Brain microvascular endothelial cell (primary cell): ENCODE measurements around the gene DLG2.

ENCODE experiments used
- DNase-seq: peaks from one replicate; pipeline ENCODE4 v3.0.0-alpha.2; 2020
- H3K27ac ChIP-seq: fragments of 250-450 bp; sonication (Bioruptor Pico); 2 replicates; pipeline ENCODE4 v1.5.1; 2020; ENCODE audit warnings: mild to moderate bottlenecking, moderate library complexity
- H3K27me3 ChIP-seq: fragments of 250-450 bp; sonication (Bioruptor Pico); replicated peaks from 2 replicates; pipeline ENCODE4 v1.5.1; 2020; ENCODE audit warnings: mild to moderate bottlenecking
- H3K36me3 ChIP-seq: fragments of 250-450 bp; sonication (Bioruptor Pico); replicated peaks from 2 replicates; pipeline ENCODE4 v1.5.1; 2020; ENCODE audit warnings: mild to moderate bottlenecking
- H3K4me3 ChIP-seq: 2 replicates; pipeline ENCODE4 v1.5.1; 2011; ENCODE audit warnings: low read depth, mild to moderate bottlenecking, control low read depth, low read length, moderate library complexity
- CTCF ChIP-seq: IDR thresholded peaks from 2 replicates; pipeline ENCODE4 v1.5.1; 2011; ENCODE audit warnings: low read depth, mild to moderate bottlenecking, moderate library complexity, low read length, control low read depth, inconsistent platforms; ENCODE audit errors: missing control alignments
- in situ Hi-C: cut with HindIII; loops from 2 replicates; pipeline ENCODE4 v1.10.0; 2017; ENCODE audit warnings: low sequenced_read_pairs, low pct_ligation_motif_present

DLG2 gene

GRCh38 chr11:83945976-83946375, 1681.2 kb downstream of the DLG2 start:
- H3K36me3 ChIP-seq, result no peaks in the 10 kb centered on the region
- H3K4me3 ChIP-seq, result no peak overlapping the region
- in situ Hi-C loops, result no loop called here
- DNase-seq, result no peak
- no peaks in the 10 kb centered on the region for H3K27me3 ChIP-seq
- TF ChIP-seq CTCF, result no peak
- no peak overlapping the region for H3K27ac ChIP-seq

- Histone ChIP-seq H3K27me3 (no peaks in the 10 kb centered on the region), H3K36me3 (no peaks in the 10 kb centered on the region), H3K4me3 (no peak overlapping the region), H3K27ac (no peak overlapping the region)
- no peak for TF ChIP-seq CTCF
- DNase-seq, result no peak
- in situ Hi-C loops, result no loop called here
Measured at GRCh38 chr11:83941050-83941449, 1686.1 kb downstream of the DLG2 start.

DNA sequence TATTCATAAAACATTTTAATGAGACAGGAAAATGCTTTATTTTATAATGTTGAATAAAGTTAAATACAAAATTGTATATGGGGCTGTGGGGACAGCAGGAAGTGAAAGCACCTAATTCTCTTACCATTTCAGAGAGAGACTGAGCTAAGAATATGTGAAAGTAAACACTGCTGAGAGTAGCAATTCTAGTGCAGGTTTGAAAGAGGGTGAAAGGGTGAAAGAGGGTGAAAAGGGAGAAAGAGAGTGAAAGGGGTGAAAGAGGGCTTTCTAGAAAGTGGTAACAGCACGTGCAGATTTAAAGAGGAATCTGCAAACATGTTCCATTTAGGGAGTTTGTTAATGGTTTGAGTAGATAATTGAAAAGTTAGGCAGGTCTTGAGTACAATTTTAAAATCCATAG, 1689.0 kb downstream of the DLG2 start:
- Histone ChIP-seq H3K27me3 (no peaks in the 10 kb centered on the region), H3K27ac (no peak overlapping the region), H3K4me3 (no peak overlapping the region), H3K36me3 (no peaks in the 10 kb centered on the region)
- no peak for TF ChIP-seq CTCF
- DNase-seq, result no peak
- in situ Hi-C loops, result no loop called here

- H3K36me3 ChIP-seq, result no peaks in the 10 kb centered on the region
- H3K4me3 ChIP-seq, result no peak overlapping the region
- DNase-seq, result no peak
- TF ChIP-seq CTCF, result no peak
- no peaks in the 10 kb centered on the region for H3K27me3 ChIP-seq
- in situ Hi-C loops, result no loop called here
- no peak overlapping the region for H3K27ac ChIP-seq
Measured at GRCh38 chr11:83933008-83933407, 1694.1 kb downstream of the DLG2 start.

DNA sequence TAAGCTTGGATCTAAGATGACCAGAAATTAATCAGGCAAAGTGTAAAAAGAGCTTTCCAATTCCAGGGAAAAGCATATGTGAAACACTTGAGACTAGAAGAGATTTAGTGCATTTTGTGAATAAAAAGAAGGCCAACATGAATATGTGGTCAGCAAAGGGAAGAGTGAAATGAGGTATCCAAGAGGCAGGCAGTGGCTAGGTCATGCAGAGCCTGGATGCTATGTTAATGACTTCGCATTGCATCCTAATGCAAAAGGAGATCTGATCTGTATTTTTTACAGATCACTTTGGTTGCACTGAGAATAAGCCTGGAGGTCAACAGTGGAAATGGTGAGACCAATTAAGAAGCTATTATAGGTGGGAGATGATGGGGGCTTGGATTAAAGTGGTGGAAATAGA, 1699.7 kb downstream of the DLG2 start:
- H3K36me3 ChIP-seq, result no peaks in the 10 kb centered on the region
- no peak overlapping the region for H3K27ac ChIP-seq
- in situ Hi-C loops, result no loop called here
- no peaks in the 10 kb centered on the region for H3K27me3 ChIP-seq
- H3K4me3 ChIP-seq, result no peak overlapping the region
- DNase-seq, result no peak
- TF ChIP-seq CTCF, result no peak

DNA sequence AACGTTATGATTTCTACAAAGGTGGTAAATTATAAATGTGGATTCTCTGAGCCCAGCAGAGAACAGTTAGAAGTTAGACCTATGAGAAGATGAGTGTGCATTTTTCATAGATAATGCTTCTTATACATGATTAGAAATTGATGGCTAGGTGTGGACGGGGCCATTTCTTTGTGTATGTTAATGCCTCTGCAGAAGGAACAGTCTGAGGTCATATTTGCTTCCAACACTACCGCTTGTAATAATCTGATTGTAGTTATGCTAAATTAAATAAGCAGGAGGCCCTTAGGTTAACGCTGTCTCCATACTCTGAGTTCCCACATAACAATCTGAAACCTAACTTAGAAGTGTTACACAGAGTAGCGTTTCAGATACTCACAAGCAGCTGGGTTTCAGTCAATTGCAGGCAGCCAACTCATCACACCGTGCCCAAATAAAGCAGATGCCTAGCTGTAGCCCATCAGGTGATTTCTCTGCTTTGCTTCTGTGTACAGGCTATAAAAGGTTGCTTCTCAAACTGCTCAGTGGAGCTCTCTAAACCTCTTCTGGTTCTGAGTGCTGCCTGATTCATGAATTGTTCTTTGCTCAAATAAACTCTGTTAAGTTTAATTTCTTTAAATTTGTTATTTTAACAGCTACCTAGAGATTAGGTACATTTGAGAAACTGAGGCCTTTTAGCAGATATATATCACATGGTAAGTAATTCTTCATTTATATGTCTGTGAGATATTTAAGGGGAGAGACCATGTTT, 1702.2 kb downstream of the DLG2 start:
- no peak for TF ChIP-seq CTCF
- DNase-seq, result no peak
- H3K27me3 ChIP-seq, result no peaks in the 10 kb centered on the region
- H3K4me3 ChIP-seq, result no peak overlapping the region
- H3K36me3 ChIP-seq, result no peaks in the 10 kb centered on the region
- no peak overlapping the region for H3K27ac ChIP-seq
- in situ Hi-C loops, result no loop called here
